C4-2B (cell line): ENCODE data around the gene PTPRF.

ENCODE experiments used
- H3K27ac ChIP-seq: fragments of 450-650 bp; 2 replicates; pipeline ENCODE4 v1.5.1; 2017
- CTCF ChIP-seq: fragments of 450-650 bp; conservative IDR thresholded peaks from 2 replicates; pipeline ENCODE4 v1.5.1; 2017; ENCODE audit warnings: mild to moderate bottlenecking
- ZFX ChIP-seq: fragments of 450-650 bp; IDR thresholded peaks from 2 replicates; pipeline ENCODE4 v1.6.1; 2017

The PTPRF gene

GRCh38 chr1:43513471-43514173 lies 17.1 kb upstream of the PTPRF start:
- H3K27ac ChIP-seq: no peak overlapping the region
- TF ChIP-seq CTCF (no peak), ZFX (no peak)

GRCh38 chr1:43518935-43519686 lies 11.6 kb upstream of the PTPRF start:
- no peak overlapping the region for H3K27ac ChIP-seq

GRCh38 chr1:43520100-43520778 lies 10.4 kb upstream of the PTPRF start:
- TF ChIP-seq CTCF (no peak), ZFX (no peak)
- H3K27ac ChIP-seq: no peak overlapping the region

More at GRCh38 chr1:43518935-43519686, 11.6 kb upstream of the PTPRF start:
- no peak for TF ChIP-seq ZFX
- TF ChIP-seq CTCF: no peak

GRCh38 chr1:43521078-43521477 lies 9.6 kb upstream of the PTPRF start:
- H3K27ac ChIP-seq: no peak overlapping the region
- no peak for TF ChIP-seq CTCF
- no peak for TF ChIP-seq ZFX

- TF ChIP-seq CTCF: no peak
- TF ChIP-seq ZFX: no peak
- H3K27ac ChIP-seq: no peak overlapping the region
Measured at GRCh38 chr1:43521756-43522155, 8.9 kb upstream of the PTPRF start.

GRCh38 chr1:43522431-43522775 lies 8.3 kb upstream of the PTPRF start:
- TF ChIP-seq CTCF (no peak), ZFX (no peak)
- no peak overlapping the region for H3K27ac ChIP-seq
